H1 (cell line): ENCODE measurements around the gene COL16A1. TPM values are rescaled to one million over a fixed set of nuclear protein-coding genes. Genes with fewer than 3 reads are reported as not detected.

Source experiments
- CBX8 ChIP-seq: fragments of 300-800, 300-1000 bp; sonication (generic); IDR thresholded peaks from 2 replicates; pipeline ENCODE4 v1.7.1; 2016; ENCODE audit warnings: low read depth, low read length, borderline replicate concordance
- polyA plus RNA-seq, 7 experiments: library from polyadenylated mRNA; depleted of rRNA in 3 of 7; stranded (reverse) in 5 of 7; unstranded in 2 of 7; fragments of >200 nt in 5 of 7; fragments of 200-250 nt in 2 of 7; gene quantifications; 1 replicate in 5 of 7; 2 replicates in 1 of 7; 4 replicates in 1 of 7; pipeline versions ENCODE4 v1.2.1 to v1.2.3, GENCODE V29; 2011 to 2013; ENCODE audit warnings: missing spikeins in 2 of 7, mixed read lengths in 2 of 7
- total RNA-seq: library from RNA; stranded (reverse); fragmentation: NEBNext Ultra II Directional; extraction: Animal tissue kit (Norgen Biotek cat#: 25700); gene quantifications from 2 replicates; pipeline ENCODE4 v1.2.1, GENCODE V29; 2021

COL16A1 gene
- total and polyA plus RNA-seq, 2 of the 8 experiments (the other 6 are each of a cell fraction or from before 2014, with no cell fraction given), result 2.0 to 10.5 TPM

DNA sequence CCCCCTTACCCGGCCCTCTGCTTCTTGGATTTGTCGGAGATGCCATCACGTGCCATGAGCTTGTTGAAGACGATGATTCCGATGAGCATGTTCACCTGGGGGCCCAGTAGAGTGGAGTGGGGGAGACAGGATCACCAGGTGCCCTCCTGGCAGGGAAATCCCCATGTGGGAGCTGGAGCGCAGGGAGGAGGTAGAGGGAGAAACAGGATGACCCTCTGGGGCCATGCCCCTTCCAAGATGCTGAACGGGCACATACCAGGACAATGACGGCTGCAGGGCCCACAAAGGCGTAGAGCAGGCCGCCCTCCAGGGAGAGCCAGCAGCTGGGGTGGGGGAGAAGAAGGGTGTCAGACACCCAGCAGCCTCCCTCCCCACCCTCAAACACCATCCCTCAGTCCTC, 31.8 kb upstream of the COL16A1 start (continued):
- no peak for TF ChIP-seq CBX8
